A673 (cell line): ENCODE results near the gene GOLGA8B.

Experiments used
- CTCF ChIP-seq: fragments of 300-800, 200-600 bp; sonication (generic); conservative IDR thresholded peaks from 2 replicates; pipeline ENCODE4 v1.5.1; 2017; ENCODE audit warnings: low read depth, mild to moderate bottlenecking, antibody characterized with exemption, low read length, moderate library complexity, mixed read lengths
- EZH2 ChIP-seq: fragments of 200-600 bp; sonication (generic); IDR thresholded peaks from 2 replicates; pipeline ENCODE4 v1.6.1; 2017; ENCODE audit warnings: borderline replicate concordance, low read depth, mild to moderate bottlenecking, mixed read lengths, antibody characterized with exemption, low read length; ENCODE audit not compliant: poor library complexity, severe bottlenecking

- TF ChIP-seq CTCF: no peak
- no peak for TF ChIP-seq EZH2
These were observed 45.2 kb upstream of the GOLGA8B start for GRCh38 chr15:34628577-34629152.
